HG02623 (cell line): ENCODE data around the gene DNAJC15.

Source experiments
- ATAC-seq: cut with Tn5 transposase; IDR thresholded peaks from one replicate; pipeline ENCODE4 v1.9.1; 2021; ENCODE audit warnings: moderate library complexity; ENCODE audit not compliant: unreplicated experiment

Gene DNAJC15

DNA sequence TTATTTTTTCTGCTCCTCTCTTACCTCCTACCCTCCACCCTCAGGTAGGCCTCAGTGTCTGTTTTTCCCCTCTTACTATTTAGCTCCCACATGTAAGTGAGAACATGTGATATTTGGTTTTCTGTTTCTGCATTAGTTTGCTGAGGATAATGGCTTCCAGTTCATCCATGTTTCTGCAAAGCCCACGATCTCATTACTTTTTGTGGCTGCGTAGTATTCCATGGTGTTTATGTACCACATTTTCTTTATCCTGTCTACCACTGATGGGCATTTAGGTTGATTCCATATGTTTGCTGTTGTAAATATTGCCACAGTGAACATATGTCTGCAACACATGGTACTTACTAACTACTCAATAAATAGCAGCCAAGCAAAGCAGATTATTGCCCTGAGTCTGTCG is 56.8 kb downstream of the DNAJC15 start:
- ATAC-seq, result no peak

DNA sequence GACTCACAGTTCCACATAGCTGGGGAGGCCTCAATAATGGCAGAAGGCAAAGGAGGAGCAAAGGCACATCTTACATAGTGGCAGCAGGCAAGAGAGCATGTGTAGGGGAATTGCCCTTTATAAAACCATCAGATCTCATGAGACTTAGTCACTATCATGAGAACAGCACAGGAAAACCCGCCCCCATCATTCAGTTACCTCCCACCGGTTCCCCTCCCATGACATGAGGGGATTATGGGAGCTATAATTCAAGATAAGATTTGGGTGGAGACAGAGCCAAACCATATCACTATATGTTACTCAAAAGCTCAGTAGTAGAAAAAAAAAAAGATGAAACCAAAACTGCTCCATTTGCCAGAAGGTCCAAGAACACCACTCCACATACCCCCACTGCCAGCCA is 58.5 kb downstream of the DNAJC15 start:
- ATAC-seq, result no peak

GRCh38 chr13:43083750-43084149 is 60.4 kb downstream of the DNAJC15 start:
- ATAC-seq, result no peak

DNA sequence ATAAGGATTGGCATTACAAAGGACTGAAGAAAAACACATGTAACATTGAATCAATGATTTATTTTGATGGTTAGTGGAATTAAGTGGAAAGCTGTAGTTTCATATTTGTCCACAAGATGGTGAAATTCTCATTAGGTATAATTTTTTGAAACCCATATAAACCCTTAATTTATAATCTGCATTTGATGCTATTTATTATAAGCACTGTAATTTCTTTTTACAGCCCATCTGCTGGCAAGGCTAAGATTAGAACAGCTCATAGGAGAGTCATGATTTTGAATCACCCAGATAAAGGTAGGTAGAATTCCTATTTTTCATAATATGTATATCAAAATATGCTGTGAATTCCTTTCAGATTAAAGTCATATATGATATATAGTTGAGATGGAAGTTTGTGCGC is 62.2 kb downstream of the DNAJC15 start:
- no peak for ATAC-seq

- no peak for ATAC-seq
Measured at GRCh38 chr13:43086181-43086580, 62.8 kb downstream of the DNAJC15 start.

DNA sequence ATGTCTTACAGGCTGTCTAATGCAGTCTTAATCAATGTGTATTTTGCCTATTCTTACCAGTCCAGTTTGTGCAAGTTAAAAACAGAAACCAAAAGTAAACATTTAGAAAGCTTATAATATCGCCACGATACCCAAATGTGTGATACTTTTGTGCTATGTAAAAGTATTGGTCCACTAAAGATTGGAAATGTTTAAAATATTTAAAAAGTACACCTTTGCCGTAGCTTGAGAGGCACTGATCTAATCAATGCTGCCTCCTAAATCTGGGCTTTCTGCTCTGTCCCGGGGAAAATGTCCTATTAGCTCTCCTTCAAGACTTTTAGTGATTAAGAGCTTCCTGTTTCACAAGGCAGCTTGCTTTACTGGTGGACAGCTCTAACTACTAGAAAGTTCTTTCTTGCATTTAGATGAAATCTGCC is 64.7 kb downstream of the DNAJC15 start:
- ATAC-seq, result no peak

GRCh38 chr13:43089912-43090498 is 66.6 kb downstream of the DNAJC15 start:
- no peak for ATAC-seq

- ATAC-seq, result peak; percentile 96
Measured at GRCh38 chr13:43094901-43095300, 71.5 kb downstream of the DNAJC15 start.

DNA sequence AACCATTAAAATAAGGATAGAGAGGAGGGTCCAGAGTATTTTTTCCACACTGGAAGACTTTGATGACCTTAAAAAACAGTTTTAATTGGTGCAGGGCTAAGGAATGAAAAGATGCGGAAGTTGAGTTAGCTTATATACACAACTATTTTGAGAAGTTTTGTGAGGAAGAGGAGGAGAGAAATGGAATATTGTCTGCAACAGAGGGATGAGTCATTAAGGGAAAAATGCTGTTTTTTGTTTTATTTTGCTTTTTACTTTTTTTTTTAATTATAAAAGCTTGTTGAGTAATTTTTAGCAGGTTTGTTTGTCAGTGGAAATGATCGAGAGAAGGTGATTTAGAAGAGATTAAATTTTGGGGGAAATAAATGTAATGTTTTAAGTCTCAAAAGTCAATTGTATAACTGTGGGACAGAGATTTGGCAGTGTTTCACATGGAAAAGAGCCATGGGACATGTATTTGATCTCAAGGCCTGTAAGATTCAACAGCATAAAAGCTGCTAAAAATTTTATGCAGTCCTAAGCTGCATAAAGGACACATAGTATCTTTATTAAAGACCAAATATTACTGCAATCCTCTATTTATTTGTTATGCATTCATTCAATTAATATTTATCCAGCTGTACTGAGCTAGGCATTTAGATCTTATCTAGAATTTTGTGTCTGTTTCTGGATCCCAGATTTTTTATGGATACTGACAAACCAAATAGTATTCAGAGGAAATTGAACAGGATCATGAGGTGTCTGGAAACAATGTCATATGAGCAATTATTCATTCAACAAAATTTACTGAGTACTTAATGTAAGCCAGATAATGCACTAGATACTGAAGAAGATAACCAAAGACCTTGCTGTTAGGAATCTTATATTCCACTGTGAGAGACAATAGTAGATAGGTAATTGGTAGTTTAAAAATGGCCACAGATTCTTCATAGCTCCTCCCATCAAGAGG is 72.7 kb downstream of the DNAJC15 start:
- no peak for ATAC-seq

- no peak for ATAC-seq
Measured at GRCh38 chr13:43100667-43101066, 77.3 kb downstream of the DNAJC15 start.

DNA sequence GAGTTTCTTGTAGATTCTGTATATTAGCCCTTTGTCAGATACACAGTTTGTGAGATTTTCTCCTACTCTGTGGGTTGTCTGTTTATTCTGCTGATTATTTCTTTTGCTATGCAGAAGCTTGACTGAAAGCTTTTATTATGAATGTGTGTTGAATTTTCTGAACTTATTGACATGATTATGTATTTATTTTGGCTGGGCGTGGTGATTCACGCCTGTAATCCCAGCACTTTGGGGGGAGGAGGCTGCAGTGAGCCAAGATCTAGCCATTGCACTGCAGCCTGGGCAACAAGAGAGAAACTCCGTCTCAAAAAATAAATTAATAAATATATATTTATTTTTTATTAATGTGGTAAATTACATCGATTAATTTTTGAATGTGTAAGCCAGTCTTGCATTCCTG is 78.9 kb downstream of the DNAJC15 start:
- ATAC-seq, result no peak

GRCh38 chr13:43107780-43108179 is 84.4 kb downstream of the DNAJC15 start:
- ATAC-seq, result no peak

- ATAC-seq, result no peak
Measured at GRCh38 chr13:43110036-43110435, 86.7 kb downstream of the DNAJC15 start.

GRCh38 chr13:43110658-43111057 is 87.3 kb downstream of the DNAJC15 start:
- ATAC-seq, result no peak

DNA sequence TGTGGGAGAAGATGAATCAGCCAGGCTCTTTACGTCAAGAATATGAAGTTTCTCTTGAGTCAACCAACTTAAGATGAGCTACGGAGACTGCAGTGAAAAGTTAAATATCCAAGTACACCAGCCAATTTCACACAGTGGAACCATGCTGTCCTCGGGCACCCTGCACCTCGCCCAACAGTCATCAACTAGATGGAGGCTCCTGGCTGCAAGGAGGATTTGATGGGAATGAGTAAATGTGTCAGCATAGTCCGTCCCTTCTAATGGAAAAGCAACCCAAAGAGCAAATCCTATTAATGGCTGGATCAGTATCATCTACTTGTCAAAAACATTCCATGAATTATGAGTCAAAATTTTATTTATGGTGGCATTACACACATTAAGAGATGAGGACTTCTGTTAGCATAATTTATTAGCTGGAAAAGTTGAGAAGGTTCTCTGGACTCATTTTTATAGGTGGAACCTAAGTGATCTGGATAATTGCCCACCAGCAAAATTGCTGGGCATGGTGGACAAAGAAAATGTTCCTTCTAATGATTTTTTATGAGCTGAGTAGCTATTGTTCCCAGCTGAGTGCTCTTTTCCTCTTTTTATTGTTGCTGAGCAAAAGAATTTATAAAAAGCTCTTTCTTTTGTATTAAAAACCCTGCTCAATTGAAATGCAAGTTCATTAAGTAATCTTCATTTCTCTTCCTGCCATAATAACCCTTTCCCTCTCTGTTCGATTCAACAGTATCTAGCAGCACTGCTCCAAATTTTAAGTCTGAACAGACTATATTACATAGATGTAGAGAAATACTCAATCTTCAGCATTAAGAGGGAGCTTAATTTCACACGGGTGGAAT is 88.4 kb downstream of the DNAJC15 start:
- ATAC-seq, result no peak

- ATAC-seq, result no peak
Measured at GRCh38 chr13:43113603-43114002, 90.2 kb downstream of the DNAJC15 start.

DNA sequence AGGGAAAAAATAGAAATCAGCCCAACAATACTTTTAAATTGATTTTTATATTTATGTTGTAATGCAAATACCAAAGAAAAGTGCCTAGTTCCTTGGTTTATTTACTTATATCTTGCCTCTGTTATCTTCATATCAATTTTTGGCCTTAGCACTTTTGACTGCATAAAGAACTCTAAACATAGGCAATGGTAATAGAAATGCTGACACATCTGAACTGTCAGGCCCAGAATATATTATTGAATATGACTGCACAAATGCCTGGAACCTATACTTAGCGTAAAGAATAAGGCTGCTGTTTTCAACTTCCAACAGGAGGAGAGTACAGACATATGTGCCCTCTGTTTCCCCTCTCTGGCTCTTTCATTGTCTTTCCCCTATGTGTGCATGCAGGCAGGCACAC is 91.1 kb downstream of the DNAJC15 start:
- ATAC-seq, result no peak

DNA sequence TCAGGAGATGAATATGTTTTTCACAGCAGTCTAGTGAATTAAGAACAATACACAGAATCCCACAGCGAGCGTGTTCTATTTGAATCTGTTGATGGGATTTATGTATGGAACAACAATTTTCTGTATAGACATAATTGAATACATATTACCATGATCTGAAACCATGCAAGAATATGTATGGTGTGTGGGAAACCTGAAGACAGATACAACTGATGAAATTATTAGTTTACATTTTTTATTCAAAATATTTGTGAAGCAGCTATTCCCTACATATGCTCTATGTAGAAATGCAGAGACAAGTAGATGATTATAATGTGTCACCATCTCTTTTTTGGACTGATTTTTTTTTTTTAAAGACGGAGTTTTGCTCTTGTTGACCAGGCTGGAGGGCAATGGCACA is 91.8 kb downstream of the DNAJC15 start:
- no peak for ATAC-seq

GRCh38 chr13:43116242-43116641 is 92.9 kb downstream of the DNAJC15 start:
- no peak for ATAC-seq

DNA sequence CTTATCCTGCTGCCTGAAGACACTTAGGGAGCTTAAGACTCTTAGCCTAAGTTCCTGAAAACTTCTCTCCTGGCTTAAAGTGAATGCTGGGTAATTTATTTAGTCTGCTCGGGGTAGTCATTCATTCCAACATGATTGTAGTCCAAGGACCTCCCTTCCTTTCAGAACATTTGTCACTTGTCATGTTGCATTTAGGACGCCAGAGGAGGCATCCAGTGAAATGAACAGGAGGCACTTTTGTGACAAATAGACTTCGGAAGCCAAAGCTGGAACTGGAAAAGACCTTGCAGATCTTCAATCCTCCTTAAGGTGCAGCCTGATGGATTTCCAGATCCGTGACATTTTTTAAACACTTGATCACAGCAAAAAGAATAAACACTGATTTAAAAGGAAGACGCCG is 95.1 kb downstream of the DNAJC15 start:
- ATAC-seq, result no peak

- no peak for ATAC-seq
Measured at GRCh38 chr13:43119206-43119605, 95.8 kb downstream of the DNAJC15 start.

- no peak for ATAC-seq
Measured at GRCh38 chr13:43122791-43123190, 99.4 kb downstream of the DNAJC15 start.
